Gastroesophageal sphincter (tissue), 3 donors: Measurements from ENCODE around the gene IL13.

Experiments
- POLR2A ChIP-seq, 2 donors: fragments of 450-650 bp; IDR thresholded peaks; one replicate each; pipeline ENCODE4 v1.6.1; 2017; ENCODE audit warnings: antibody characterized with exemption in 2 of 2, mild to moderate bottlenecking in 2 of 2, moderate library complexity in 1 of 2
- POLR2AphosphoS5 ChIP-seq: sonication (generic); formaldehyde crosslinking; IDR thresholded peaks from one replicate; pipeline ENCODE4 v1.6.1; 2017; ENCODE audit warnings: antibody characterized with exemption
- TF ChIP-seq, protein P1 (sequence below), 4 experiments: fragments of 200-600 bp in 2 of 4; fragments of 450-650 bp in 2 of 4; sonication (generic) in 1 of 4; IDR thresholded peaks; one replicate each; pipeline ENCODE4 v1.5.1; 2017 to 2019; ENCODE audit warnings: antibody characterized with exemption in 4 of 4, mild to moderate bottlenecking in 2 of 4, moderate library complexity in 2 of 4

DNA sequence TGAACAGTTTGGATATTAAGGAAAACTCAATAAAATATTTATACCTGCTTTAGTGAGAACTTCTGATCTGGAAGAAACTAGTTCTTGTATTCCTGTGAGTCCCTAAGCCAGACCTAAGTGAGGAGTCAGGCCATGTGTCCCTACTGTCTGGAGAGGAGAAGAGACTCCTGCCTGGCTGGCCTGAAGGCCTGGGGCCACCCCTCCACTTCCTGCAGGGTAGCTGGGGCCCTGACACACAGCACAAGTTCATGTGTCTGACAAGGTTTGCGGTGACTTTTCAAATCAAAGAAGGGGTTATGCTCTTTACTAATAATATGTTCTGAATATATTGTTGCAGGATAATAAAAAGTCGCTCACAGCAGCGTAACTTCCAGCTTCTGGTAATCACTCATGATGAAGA lies 16.1 kb upstream of the IL13 start:
- TF ChIP-seq, protein P1, sequence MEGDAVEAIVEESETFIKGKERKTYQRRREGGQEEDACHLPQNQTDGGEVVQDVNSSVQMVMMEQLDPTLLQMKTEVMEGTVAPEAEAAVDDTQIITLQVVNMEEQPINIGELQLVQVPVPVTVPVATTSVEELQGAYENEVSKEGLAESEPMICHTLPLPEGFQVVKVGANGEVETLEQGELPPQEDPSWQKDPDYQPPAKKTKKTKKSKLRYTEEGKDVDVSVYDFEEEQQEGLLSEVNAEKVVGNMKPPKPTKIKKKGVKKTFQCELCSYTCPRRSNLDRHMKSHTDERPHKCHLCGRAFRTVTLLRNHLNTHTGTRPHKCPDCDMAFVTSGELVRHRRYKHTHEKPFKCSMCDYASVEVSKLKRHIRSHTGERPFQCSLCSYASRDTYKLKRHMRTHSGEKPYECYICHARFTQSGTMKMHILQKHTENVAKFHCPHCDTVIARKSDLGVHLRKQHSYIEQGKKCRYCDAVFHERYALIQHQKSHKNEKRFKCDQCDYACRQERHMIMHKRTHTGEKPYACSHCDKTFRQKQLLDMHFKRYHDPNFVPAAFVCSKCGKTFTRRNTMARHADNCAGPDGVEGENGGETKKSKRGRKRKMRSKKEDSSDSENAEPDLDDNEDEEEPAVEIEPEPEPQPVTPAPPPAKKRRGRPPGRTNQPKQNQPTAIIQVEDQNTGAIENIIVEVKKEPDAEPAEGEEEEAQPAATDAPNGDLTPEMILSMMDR (IDR thresholded peaks at IDR 0.05), result no peak
- TF ChIP-seq POLR2A (IDR thresholded peaks at IDR 0.05) (no peak), POLR2AphosphoS5 (no peak)
